Measurements from ENCODE around the gene ZNF492. TPM values are rescaled to one million over a fixed set of nuclear protein-coding genes. Genes with fewer than 3 reads are reported as not detected.

ZNF492 gene
- total and polyA plus RNA-seq, 2 donors (not counting 3 experiments of a cell fraction or from before 2014, with no cell fraction given), result not detected

- Histone ChIP-seq H3K4me1 (ENCODE audit: control insufficient read depth, extremely low read depth, insufficient read depth, low read length) (no peaks in the 10 kb centered on the region), H2AFZ (ENCODE audit: low read depth, low read length) (no peak overlapping the region), H4K20me1 (replicated peaks; ENCODE audit: control insufficient read depth, extremely low read depth, insufficient read depth, low read length) (no peaks in the 10 kb centered on the region), H3K79me2 (ENCODE audit: control insufficient read depth, insufficient read depth, low read length) (no peaks in the 10 kb centered on the region), H3K9ac (replicated peaks; ENCODE audit: extremely low read depth, insufficient read depth, low read length) (no peak overlapping the region), H3K27me3 (ENCODE audit: control insufficient read depth in 2 of 2, insufficient read depth in 2 of 2, low read length in 2 of 2) (no peaks in the 10 kb centered on the region), H3K9me1 (replicated peaks; ENCODE audit: control insufficient read depth, extremely low read depth, insufficient read depth, low read length) (no peaks in the 10 kb centered on the region), H3K4me2 (ENCODE audit: insufficient read depth, low read length) (no peak overlapping the region), H3K36me3 (ENCODE audit: control insufficient read depth in 2 of 2, extremely low read depth in 1 of 2, insufficient read depth in 2 of 2, low read length in 2 of 2) (no peaks in the 10 kb centered on the region), H3K9me3 (replicated peaks; ENCODE audit: control insufficient read depth, insufficient read depth, low read length) (peaks cover 5% of the 10 kb centered on the region), H3K27ac (ENCODE audit: insufficient read depth, low read depth, low read length) (no peak overlapping the region), H3K4me3 (replicated peaks in 1 of 3; ENCODE audit: insufficient read depth in 1 of 3, low read depth in 1 of 3, low read length in 3 of 3) (no peak overlapping the region)
- dilution Hi-C loops (cut with MboI; ENCODE audit: extremely low pct_ligation_motif_present, low sequenced_read_pairs), result no loop called here
- ChIA-PET CTCF (no interaction called here), POLR2A (no interaction called here)
- no peak for TF ChIP-seq POLR2A (IDR thresholded peaks at IDR 0.05; ENCODE audit: low read depth, low read length)
- TF ChIP-seq JUN (IDR thresholded peaks at IDR 0.05; ENCODE audit: borderline replicate concordance, insufficient read depth, insufficient read length, low read depth), result no peak
- no peak for TF ChIP-seq EZH2 (IDR thresholded peaks at IDR 0.05; ENCODE audit: borderline replicate concordance, low read depth, low read length, severe bottlenecking)
- no peak for TF ChIP-seq GATA2 (IDR thresholded peaks at IDR 0.05; ENCODE audit: insufficient read depth, insufficient read length, low read depth, low read length)
- TF ChIP-seq, protein P1, sequence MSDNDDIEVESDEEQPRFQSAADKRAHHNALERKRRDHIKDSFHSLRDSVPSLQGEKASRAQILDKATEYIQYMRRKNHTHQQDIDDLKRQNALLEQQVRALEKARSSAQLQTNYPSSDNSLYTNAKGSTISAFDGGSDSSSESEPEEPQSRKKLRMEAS (IDR thresholded peaks at IDR 0.05; ENCODE audit: insufficient read depth, insufficient read length), result no peak
- TF ChIP-seq MYC (IDR thresholded peaks at IDR 0.05; ENCODE audit: low read depth, low read length), result no peak
- TF ChIP-seq FOS (IDR thresholded peaks at IDR 0.05; ENCODE audit: borderline replicate concordance, insufficient read depth, low read length), result no peak
- FAIRE-seq (no peak), DNase-seq (ENCODE audit: low read depth, low spot score) (no peak)
- intact Hi-C loops (cut with micrococcal nuclease), result no loop called here
- BruUV-seq (replicated peaks), result no TSS peak
Measured at GRCh38 chr19:22604571-22605274, 29.4 kb upstream of the ZNF492 start.
